GM19455 (cell line): Measurements from ENCODE around the gene GDI1.

ENCODE experiments used
- ATAC-seq: cut with Tn5 transposase; IDR thresholded peaks from one replicate; pipeline ENCODE4 v1.9.1; 2021; ENCODE audit not compliant: unreplicated experiment

The GDI1 gene

GRCh38 chrX:154459832-154460231, 22.9 kb downstream of the GDI1 start:
- ATAC-seq = no peak

DNA sequence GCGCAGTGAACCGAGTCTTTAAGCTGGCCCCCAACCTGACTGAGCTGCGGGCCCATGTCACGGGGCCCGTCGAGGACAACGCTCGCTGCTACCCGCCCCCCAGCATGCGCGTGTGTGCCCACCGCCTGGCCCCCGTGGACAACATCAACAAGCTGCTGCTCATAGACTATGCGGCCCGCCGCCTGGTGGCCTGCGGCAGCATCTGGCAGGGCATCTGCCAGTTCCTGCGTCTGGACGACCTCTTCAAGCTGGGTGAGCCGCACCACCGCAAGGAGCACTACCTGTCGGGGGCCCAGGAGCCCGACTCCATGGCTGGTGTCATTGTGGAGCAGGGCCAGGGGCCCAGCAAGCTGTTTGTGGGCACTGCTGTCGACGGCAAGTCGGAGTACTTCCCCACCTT, 23.4 kb downstream of the GDI1 start:
- ATAC-seq = no peak

DNA sequence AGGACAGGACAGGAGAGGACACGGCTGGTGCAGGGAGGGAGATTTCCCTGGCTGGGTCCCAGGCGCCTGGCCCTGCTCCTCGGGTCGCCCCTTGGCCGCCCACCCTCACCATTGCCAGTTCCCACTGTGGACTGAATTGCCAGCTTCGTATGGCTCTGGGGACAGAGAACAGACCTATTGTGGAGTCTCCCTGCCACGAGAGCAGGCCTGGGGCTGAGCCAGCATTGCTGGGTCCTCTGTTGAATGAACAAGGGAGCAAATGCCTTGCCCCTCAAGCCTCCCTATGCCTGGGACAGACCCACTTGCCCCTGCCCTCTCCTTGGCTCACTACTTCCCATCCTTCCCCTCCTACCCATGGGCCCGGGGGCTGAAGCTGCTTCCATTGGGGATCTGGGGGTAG, 25.4 kb downstream of the GDI1 start:
- no peak for ATAC-seq

DNA sequence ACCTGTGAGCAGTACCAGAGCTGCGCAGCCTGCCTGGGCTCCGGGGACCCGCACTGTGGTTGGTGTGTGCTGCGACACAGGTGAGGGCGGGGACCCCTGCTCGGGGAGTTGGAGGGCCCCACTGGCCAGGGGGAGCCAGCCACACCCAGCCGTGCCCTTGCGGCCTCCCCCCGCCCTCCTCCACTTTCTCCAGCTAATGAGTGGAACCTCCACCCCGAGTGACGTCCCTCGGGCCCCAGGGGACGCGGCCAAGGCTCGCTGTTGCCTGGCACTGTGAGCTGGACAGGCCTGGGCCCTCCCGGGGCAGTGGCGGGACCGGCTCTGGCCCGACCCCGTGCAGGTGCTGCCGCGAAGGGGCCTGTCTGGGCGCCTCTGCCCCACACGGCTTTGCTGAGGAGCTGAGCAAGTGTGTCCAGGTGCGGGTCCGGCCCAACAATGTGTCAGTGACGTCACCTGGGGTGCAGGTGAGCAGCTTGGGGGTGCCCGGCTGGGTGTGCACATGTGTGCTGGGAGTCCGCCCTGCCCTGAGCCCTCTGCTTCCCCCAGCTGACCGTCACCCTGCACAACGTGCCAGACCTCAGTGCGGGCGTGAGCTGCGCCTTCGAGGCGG, 26.8 kb downstream of the GDI1 start:
- no peak for ATAC-seq

DNA sequence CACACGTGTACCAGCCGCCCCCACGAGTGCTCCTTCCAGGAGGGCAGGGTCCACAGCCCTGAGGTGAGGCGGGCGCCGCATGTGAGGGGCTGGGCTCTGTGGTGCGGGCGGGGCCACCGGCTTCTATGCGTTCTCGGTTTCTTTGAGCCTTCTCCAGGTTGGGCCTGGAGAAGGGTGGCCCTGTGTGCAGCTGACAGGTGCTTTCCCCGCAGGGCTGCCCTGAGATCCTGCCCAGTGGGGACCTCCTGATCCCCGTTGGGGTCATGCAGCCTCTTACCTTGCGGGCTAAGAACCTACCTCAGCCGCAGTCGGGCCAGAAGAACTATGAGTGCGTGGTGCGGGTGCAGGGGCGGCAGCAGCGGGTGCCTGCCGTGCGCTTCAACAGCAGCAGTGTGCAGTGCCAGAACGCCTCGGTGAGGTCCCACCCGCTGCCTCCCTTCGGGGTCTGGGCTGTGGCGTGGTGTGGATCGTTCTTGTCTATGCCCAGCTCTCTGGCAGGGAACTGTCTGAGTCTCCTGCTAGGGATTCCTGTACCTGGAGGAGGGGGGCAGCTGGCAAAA, 27.9 kb downstream of the GDI1 start:
- ATAC-seq = no peak

DNA sequence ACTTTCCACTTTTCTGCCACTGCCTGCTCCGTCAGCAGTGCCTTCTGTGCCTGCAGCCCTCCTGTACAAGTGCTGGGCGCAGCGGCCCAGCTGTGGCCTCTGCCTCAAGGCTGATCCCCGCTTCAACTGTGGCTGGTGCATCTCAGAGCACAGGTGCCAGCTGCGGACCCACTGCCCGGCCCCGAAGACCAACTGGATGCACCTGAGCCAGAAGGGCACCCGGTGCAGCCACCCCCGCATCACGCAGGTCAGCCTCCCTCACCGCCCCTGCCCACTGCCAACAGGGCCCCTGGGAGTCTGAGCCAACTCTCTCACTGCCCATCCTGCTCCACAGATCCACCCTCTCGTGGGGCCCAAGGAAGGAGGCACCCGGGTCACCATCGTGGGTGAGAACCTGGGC, 28.6 kb downstream of the GDI1 start:
- no peak for ATAC-seq

- no peak for ATAC-seq
These were observed 29.1 kb downstream of the GDI1 start for GRCh38 chrX:154466036-154466435.

DNA sequence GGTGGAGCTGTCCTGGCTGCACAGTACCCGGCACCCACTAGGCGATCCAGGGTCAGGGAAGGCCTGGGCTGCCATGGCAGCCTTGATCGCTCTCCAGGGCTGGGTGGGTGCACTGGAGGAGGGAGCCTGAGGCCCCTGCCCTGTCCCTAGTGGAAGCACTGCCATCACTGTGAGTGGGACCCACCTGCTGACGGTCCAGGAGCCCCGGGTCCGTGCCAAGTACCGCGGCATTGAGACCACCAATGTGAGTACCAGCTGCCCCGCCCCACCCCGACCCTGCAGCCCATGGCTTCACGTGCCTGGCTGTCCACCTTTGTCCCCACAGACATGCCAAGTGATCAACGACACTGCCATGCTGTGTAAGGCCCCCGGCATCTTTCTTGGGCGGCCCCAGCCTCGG, 30.0 kb downstream of the GDI1 start:
- no peak for ATAC-seq

- ATAC-seq = no peak
These were observed 30.6 kb downstream of the GDI1 start for GRCh38 chrX:154467556-154467955.

GRCh38 chrX:154468217-154468616, 31.3 kb downstream of the GDI1 start:
- ATAC-seq = no peak

GRCh38 chrX:154469114-154469513, 32.2 kb downstream of the GDI1 start:
- no peak for ATAC-seq

DNA sequence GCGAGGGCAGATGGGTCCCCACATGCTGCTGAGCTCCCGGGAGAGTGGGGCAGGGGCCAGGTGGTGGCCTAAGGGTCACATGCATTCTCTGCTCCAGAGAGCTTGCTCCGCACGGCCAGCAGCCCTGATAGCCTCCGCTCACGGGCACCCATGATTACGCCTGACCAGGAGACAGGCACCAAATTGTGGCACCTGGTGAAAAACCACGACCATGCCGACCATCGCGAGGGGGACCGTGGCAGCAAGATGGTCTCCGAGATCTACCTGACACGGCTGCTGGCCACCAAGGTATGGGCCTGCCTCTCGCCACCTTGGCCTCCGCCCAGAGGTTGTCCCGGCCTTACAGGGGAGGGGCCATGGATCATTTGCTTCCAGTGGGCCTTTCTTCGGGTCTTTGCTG, 32.9 kb downstream of the GDI1 start:
- ATAC-seq = no peak

DNA sequence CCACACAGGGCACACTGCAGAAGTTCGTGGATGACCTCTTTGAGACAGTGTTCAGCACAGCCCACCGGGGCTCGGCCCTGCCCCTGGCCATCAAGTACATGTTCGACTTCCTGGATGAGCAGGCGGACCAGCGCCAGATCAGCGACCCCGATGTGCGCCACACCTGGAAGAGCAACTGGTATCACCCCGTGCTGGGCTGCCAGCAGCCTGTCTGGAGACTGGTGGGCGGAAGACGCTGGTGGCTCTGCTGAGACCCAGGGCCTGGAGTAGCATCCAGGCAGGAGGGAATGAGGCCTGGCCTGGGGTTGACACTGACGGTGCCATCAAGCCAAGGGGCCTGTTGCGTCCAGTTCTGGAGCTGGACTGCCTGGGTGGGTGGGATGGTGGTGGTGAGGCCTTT, 33.5 kb downstream of the GDI1 start:
- ATAC-seq = no peak

DNA sequence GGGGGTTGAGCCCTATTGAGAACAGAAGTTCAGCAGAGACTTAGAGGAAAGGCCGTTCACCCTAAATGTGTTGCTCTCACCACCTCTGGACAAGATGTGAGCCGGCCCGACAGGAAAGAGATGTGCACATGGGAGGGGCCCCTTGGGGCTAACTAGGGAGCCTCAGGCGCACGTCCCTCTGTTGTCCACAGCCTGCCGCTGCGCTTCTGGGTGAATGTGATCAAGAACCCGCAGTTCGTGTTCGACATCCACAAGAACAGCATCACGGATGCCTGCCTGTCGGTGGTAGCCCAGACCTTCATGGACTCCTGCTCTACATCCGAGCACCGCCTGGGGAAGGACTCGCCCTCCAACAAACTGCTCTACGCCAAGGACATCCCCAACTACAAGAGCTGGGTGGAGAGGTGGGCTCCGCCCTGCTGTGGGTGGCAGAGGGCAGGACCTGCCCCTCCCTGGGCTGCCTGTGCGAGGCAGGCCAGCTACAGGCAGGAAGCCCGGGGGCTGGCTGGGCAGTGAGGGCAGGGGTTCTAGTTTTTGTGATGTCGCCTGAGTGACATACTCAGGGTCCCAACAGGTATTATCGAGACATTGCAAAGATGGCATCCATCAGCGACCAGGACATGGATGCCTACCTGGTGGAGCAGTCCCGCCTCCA, 34.1 kb downstream of the GDI1 start:
- ATAC-seq = no peak

GRCh38 chrX:154471839-154472684, 35.1 kb downstream of the GDI1 start:
- ATAC-seq = no peak

DNA sequence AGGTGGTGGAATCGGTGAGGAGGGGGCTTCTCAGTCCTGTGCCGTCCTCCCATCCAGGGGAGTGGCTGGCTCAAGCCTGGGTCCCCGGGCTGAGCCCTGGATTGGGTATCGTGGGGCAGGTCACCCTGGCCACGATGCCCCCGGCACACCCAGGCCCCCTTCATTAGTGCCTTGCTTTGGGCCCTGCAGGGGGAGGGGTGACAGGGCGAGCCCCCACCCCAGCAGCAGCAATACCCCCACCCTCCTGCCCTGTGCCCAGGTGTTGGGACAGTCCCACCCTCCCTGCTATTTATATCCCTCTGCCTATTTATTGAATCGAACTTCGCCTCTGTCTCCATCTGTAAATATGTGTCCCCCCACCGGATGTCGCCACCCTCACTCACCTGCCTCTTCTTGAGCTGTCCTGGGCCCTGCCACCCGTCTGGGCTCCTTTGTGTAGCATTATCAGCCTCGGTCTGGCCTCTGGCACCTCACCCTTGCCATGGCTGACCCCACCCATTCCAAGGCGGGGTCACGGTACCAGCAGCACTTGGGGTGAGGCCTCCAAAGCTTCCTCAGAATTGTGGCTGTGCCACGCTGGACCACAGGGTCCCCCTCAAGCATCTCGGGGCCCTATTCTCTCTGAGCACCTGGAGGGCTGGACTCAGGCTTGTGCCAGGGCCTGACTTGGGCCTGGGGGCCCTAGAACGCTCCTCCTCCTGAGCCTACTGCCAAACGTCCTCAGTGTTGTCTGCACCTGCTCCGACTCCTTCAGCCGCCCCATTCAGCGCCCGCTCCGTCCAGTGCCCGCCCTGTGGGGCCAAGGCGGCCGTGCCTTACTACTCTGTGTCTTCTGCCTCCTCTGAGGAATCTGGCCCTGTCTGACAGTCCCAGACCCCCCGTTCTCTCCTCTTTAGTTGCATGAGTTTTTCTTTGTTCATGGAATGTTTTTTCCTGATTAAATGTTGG, 36.0 kb downstream of the GDI1 start:
- ATAC-seq = no peak

- no peak for ATAC-seq
These were observed 36.7 kb downstream of the GDI1 start for GRCh38 chrX:154473683-154474082.

- no peak for ATAC-seq
These were observed 39.9 kb downstream of the GDI1 start for GRCh38 chrX:154476821-154477220.

DNA sequence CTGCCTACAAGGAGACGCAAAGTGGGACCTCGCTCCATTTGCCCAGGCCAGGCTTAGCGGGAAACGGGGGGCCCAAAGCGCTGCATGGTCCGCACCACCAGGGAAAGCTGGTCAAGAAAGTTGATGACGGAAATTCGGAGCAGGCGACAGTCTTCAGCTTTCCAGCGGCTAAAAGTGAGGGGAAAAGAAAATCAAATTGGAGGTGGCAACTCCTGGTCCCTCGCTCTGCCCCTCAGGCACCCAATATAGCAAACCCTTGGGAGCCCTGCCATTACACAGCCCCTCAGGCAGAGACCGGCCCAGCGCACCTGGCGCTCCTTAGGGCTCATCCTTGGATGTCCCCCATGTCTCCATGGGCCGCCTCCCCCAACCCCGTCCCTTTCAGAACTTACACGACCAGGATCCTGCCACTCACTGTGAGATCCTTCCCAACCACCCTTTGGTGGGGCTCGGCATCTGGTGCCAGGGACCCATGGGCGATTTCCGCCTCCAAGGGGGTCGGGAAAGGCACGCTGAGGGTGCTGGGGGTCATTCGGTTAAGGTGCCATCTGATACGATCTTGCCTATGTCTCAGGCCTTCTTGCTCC, 41.0 kb downstream of the GDI1 start:
- no peak for ATAC-seq
